HUES64 (cell line): ENCODE data around the gene IGDCC3.

Source experiments
- H3K27ac ChIP-seq: 2 replicates; pipeline ENCODE4 v1.7.0; 2013; ENCODE audit warnings: low read depth, low read length, inconsistent platforms
- H3K27me3 ChIP-seq: 2 replicates; pipeline ENCODE4 v1.6.1; 2013; ENCODE audit warnings: mild to moderate bottlenecking, low read length; ENCODE audit not compliant: insufficient read depth
- H3K36me3 ChIP-seq: 2 replicates; pipeline ENCODE4 v1.6.1; 2013; ENCODE audit warnings: mild to moderate bottlenecking, low read length; ENCODE audit not compliant: insufficient read depth
- H3K4me1 ChIP-seq: 2 replicates; pipeline ENCODE4 v1.6.1; 2013; ENCODE audit warnings: mild to moderate bottlenecking, low read length, moderate library complexity; ENCODE audit not compliant: insufficient read depth
- H3K4me3 ChIP-seq: 2 replicates; pipeline ENCODE4 v1.5.1; 2013; ENCODE audit warnings: mild to moderate bottlenecking, low read length, moderate library complexity
- H3K9ac ChIP-seq: 2 replicates; pipeline ENCODE4 v1.6.1; 2013; ENCODE audit warnings: mild to moderate bottlenecking, low read depth, low read length
- H3K9me3 ChIP-seq: 2 replicates; pipeline ENCODE4 v1.6.1; 2013; ENCODE audit warnings: low read depth, low read length; ENCODE audit not compliant: insufficient read depth
- WGBS: fragments of 150-250, 120-280 bp; methylation state at CpG from one replicate; pipeline ENCODE4 v1.1.7; 2013; ENCODE audit warnings: missing lambda C conversion rate; 5-methylcytosine and 5-hydroxymethylcytosine counted together

The IGDCC3 gene

DNA sequence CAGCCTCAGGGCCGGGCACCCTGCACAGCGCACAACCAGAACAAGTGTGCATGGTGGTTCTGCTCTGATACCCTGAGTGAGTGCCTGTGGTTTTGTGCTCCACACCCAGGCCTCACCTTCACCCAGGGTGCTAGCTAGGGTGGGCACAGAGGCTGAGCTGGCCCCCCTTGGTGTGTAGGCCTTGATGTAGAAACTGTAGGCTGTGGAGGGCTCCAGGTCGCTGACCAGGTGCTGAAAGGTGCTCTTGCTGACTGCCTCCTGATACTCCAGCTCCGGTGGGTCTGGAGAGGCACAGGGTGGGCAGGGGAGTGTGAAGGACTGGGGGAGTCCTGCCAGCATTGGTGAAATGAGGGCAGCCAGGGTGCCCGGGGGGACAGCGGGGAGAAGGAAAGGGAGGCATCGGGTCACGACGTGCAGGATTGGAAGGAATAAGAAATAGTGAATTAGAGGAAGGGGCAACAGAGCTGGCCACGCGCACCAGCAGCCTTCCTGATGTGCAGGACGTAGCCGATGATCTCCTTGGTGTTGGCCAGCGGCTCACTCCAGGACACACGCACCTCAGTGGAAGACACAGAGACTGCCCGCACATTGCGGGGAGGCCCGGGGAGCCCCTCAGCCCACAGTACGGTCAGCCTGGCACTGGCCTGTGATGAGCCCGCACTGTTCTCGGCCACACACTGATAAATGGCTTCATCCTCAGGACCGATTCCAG, 46.7 kb downstream of the IGDCC3 start:
- Histone ChIP-seq H3K4me1 (peaks cover 24% of the 10 kb centered on the region), H3K9ac (no peak overlapping the region), H3K36me3 (peaks cover 36% of the 10 kb centered on the region), H3K9me3 (no peaks in the 10 kb centered on the region), H3K27me3 (no peaks in the 10 kb centered on the region), H3K27ac (no peak overlapping the region), H3K4me3 (no peak overlapping the region)
- 93% methylated on average over 22 of the region's 22 CpGs for WGBS

DNA sequence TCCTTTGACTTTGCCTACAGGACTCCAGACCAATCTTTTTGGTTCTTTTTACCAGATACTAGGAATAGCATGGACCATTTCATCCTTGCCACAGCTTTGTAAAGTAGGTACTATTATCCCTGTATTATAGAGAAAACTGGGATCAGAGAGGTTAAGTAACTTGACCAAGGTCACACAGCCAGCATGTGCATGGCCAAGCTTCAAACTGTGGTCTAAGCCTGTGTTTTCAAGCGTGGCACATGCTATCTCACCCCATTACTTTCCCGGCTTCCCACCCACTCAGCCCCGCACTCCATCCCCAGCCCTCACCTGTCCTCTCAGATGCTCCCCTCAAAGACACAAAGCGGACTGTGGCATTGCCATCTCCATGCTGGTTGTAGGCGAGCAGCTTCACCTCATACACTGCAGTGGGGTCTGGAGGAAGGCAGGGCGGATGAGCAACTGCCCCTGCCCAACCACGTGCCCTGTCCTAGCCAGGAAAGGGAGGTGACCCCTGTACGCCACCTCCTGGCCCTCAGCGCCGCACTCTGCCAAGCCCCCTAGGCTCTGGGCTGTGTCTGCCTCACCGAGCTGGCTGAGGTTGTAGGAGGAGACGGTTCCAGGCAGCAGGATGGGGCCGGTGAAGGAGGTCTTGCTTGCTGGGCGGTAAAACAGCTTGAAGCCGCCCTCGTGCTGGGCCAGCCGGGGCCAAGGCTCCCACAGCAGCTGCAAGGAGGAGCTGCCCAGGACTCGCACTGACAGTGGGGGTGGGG, 47.6 kb downstream of the IGDCC3 start:
- 88% methylated on average over 18 of the region's 18 CpGs for WGBS
- no peak overlapping the region for H3K9ac ChIP-seq
- no peaks in the 10 kb centered on the region for H3K9me3 ChIP-seq
- peaks cover 36% of the 10 kb centered on the region for H3K36me3 ChIP-seq
- no peaks in the 10 kb centered on the region for H3K27me3 ChIP-seq
- peaks cover 20% of the 10 kb centered on the region for H3K4me1 ChIP-seq
- no peak overlapping the region for H3K4me3 ChIP-seq
- no peak overlapping the region for H3K27ac ChIP-seq

DNA sequence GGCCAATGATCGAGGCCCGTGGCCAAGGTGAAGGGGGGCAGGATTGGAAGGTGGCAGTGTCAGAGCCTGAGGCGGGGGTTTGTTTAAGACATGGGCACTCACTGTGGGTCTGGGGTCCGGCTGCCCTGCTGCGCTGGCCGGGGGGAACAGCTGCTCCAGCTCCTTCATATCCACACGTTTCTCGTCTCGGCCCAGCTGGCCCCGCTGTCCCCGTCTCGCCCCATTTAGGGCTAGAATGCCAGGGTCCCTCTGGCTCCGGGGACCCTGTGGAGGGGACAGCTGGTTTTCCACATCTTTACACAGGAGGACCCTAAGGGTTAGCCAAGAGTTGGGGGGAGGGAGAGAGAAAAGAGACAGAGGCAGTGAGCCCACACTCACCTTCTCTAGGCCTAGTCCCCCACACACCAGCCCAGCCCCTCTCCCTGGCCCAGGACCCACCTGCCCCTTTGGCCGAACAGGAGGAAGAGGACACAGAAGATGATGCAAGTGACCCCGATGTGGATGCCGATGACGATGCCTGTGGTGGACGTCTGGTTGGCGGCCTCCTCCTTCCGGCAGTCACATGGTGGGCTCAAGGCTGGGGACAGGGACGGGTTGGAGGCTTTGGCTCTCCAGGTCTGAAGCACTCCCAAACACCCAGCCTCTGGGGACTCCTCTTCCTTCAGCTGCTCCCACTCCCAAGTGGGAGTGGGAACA, 48.4 kb downstream of the IGDCC3 start:
- Histone ChIP-seq H3K4me3 (no peak overlapping the region), H3K27ac (no peak overlapping the region), H3K9me3 (no peaks in the 10 kb centered on the region), H3K9ac (no peak overlapping the region), H3K27me3 (no peaks in the 10 kb centered on the region), H3K36me3 (peaks cover 36% of the 10 kb centered on the region), H3K4me1 (peaks cover 13% of the 10 kb centered on the region)
- 96% methylated on average over 21 of the region's 21 CpGs for WGBS

DNA sequence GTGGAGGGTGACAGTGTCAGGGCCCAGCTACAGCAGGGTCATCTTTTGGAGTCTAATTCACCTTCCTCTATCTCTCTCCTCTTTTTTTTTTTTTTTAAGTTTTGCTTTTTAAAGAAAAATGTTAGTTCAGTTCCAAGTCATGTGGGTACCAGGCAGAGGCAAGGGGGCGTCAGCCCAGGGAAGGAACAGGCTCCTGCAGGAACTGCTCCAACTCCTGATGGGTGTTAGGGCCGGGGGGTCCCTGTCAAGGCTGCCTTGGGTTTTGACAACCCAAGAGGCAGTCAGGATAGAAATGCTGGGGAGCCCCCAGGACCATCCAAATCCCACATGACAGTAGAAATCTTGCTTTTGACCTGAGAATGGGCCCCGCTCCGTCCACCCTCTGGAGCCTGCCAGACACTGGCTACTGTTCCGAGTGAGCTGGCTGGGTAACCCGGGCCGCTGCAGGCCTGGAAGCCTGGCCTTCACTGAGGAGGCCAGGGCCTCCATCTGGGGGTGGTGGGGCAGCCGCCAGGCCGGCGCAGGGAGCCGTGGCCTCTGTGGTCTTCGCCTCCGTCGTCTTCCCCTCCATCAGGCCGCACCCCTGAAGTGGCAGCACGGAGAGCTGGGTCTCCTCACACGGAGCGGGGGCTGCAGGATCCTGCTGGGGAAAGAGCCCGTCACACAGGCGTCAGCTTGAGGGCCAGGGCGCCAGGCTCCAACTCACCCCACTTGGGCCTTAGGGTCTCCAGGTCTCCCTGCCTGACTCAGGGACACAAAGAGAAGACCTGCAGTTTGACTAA, 49.1 kb downstream of the IGDCC3 start:
- peaks cover 36% of the 10 kb centered on the region for H3K36me3 ChIP-seq
- no peak overlapping the region for H3K4me3 ChIP-seq
- no peaks in the 10 kb centered on the region for H3K9me3 ChIP-seq
- 96% methylated on average over 21 of the region's 21 CpGs for WGBS
- peaks cover 6% of the 10 kb centered on the region for H3K4me1 ChIP-seq
- no peaks in the 10 kb centered on the region for H3K27me3 ChIP-seq
- no peak overlapping the region for H3K9ac ChIP-seq
- H3K27ac ChIP-seq: no peak overlapping the region

DNA sequence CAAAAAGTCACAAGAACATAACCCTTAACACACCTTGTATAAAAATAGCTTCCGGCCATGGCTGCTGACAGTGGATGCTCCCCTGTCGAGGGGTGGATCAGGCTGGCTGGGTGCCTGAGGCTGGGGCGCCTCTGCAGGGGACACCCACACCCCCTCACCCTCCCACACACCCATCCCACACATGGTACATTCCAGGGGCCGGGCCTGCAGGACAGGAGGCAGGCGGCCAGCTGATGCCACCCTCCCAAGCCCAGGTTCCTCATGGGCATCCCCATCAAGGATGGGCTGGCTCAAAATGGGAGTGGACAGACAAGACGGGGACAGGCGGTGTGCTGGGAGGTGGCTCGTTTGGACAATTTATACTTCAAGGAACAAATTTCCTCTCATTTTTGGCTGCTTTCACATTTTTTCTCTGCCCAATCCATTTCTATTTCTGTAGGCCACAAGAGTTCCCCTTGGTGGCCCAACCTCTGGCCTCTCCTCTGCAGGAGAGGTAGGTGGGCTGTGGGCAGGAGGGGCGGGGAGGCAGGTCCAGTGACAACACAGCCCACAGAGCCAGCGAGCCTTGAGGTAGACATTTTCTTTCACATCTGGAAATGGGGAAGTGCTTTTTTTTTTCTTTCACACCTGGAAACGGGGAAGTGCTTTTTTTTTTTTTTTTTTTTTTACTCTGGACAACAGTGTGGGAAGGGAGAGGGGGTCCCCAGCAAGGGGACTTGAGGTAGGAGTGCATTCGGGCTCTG, 50.0 kb downstream of the IGDCC3 start:
- Histone ChIP-seq H3K4me1 (no peaks in the 10 kb centered on the region), H3K9ac (no peak overlapping the region), H3K27me3 (no peaks in the 10 kb centered on the region), H3K4me3 (no peak overlapping the region), H3K36me3 (peaks cover 34% of the 10 kb centered on the region), H3K27ac (no peak overlapping the region), H3K9me3 (no peaks in the 10 kb centered on the region)
- WGBS: 95% methylated on average over 12 of the region's 12 CpGs

DNA sequence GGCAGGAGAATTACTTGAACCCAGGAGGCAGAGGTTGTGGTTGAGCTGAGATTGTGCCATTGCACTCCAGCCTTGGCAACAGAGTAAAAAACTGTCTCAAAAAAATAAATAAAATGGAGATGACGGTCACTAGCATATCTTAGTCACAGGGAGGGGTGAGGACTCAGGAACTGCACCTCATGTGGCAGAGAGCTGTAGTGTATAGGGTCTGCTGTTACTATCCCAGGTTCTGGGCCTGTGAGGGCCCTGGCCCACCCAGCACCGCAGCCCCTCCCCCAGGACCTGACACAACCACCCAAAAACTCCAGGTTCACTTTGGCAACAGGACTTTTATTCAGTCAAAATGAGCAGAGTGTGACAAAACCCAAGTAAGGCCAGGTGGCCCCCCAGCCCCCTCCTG, 51.0 kb downstream of the IGDCC3 start:
- Histone ChIP-seq H3K4me1 (no peaks in the 10 kb centered on the region), H3K9ac (no peak overlapping the region), H3K27me3 (no peaks in the 10 kb centered on the region), H3K4me3 (no peak overlapping the region), H3K36me3 (peaks cover 32% of the 10 kb centered on the region), H3K9me3 (no peaks in the 10 kb centered on the region), H3K27ac (no peak overlapping the region)
- 90% methylated on average over 2 of the region's 2 CpGs for WGBS

DNA sequence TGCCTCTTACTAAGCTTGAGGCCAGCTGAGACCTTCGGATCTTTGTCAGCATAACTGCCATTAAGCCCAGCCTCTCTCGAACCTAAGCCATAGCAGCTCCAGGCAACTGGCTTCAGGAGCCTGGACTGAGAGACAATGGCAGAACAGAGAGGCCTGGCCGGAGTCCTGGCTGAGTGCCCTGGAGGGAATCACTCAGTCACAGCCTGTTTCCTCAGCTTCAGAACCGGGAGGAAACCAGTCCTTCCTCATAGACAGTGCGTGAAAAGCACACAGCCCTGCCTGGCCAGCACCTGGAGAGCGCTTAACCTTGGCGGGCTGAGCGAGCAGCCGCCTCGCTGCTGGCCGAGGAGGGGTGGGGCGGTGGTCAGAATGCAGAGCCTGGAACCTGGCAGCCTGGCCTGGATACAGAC, 51.7 kb downstream of the IGDCC3 start:
- Histone ChIP-seq H3K9me3 (no peaks in the 10 kb centered on the region), H3K27me3 (no peaks in the 10 kb centered on the region), H3K9ac (no peak overlapping the region), H3K36me3 (peaks cover 25% of the 10 kb centered on the region), H3K4me1 (no peaks in the 10 kb centered on the region), H3K4me3 (no peak overlapping the region), H3K27ac (no peak overlapping the region)
- WGBS: 46% methylated on average over 12 of the region's 12 CpGs

DNA sequence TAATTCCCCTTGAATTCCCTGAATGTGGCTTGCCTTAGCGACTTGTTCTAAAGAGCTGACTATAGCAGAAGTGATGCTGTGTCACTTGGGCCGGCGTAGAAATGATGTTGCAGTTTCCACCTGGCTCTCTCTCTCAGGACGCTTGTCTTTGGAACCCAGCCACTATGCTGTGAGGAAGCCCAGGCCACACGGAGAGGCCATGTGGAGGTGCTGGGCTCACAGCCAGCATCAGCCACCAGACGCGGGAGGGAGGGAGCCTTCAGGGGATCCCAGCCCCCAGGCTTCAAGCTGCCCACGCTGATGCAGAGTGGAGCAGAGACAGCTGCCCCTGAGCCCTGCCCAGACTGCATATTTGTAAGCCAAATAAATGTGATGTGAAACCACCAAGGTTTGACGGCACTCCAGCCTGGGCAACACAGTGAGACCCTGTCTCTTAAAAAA, 54.7 kb downstream of the IGDCC3 start:
- H3K4me1 ChIP-seq: no peaks in the 10 kb centered on the region
- no peak overlapping the region for H3K4me3 ChIP-seq
- H3K27me3 ChIP-seq: no peaks in the 10 kb centered on the region
- H3K9me3 ChIP-seq: no peaks in the 10 kb centered on the region
- no peak overlapping the region for H3K27ac ChIP-seq
- WGBS: 80% methylated on average over 9 of the region's 9 CpGs
- no peaks in the 10 kb centered on the region for H3K36me3 ChIP-seq
- no peak overlapping the region for H3K9ac ChIP-seq

DNA sequence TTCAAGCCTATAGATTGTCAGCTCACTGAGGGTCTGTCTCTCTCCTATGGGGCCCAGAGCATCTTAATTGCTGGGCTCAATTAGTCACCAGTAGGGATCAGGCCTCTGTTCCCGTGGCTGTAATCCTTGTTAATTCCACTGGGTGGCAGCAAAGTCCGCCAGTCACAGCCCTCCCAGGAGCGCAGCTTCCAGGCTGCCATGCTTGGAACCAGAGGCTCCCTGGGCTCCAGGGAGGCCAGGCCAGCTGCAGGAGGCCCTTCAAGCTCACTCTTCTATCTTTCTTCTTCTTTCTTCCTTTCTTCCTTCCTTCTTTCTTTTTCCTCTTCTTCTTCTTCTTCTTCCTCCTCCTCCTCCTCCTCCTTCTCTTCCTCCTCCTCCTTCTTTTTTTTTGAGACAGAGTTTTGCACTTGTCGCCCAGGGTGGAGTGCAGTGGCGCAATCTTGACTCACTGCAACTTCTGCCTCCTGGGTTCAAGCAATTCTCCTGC, 58.9 kb downstream of the IGDCC3 start:
- Histone ChIP-seq H3K27me3 (no peaks in the 10 kb centered on the region), H3K4me3 (no peak overlapping the region), H3K4me1 (no peaks in the 10 kb centered on the region), H3K36me3 (no peaks in the 10 kb centered on the region), H3K27ac (no peak overlapping the region), H3K9ac (no peak overlapping the region), H3K9me3 (no peaks in the 10 kb centered on the region)
- 40% methylated on average over 5 of the region's 5 CpGs for WGBS

DNA sequence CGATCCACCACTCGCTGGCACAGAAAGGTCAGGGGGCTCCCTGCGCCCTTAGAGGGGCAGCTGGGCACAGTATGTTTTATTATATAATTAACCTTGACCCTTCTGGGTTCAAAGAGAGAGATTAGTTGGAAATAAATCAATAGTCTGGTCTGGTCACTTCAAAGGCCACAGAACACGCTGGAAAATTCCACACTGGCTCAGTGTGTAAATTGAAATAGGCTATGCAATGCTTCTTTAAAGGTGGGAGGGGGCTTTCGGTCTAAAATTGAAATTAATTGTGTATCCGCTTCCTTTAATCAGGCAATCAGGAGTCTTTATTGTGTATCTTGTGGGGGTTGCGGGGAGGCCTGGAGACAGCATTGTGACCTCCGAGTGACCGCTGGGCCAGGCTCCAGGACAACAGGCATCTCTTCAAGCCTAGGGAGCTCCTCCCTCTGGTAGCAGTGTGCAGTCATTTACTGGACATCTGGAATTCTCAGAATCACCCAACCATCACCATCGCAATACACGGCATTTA, 65.3 kb downstream of the IGDCC3 start:
- WGBS: 91% methylated on average over 11 of the region's 11 CpGs
- no peaks in the 10 kb centered on the region for H3K4me1 ChIP-seq
- H3K9me3 ChIP-seq: no peaks in the 10 kb centered on the region
- H3K9ac ChIP-seq: no peak overlapping the region
- H3K36me3 ChIP-seq: no peaks in the 10 kb centered on the region
- no peak overlapping the region for H3K27ac ChIP-seq
- no peak overlapping the region for H3K4me3 ChIP-seq
- H3K27me3 ChIP-seq: no peaks in the 10 kb centered on the region
